H1 (cell line): ENCODE measurements around the gene CDKN2B-AS1.

Source experiments
- BACH1 ChIP-seq: IDR thresholded peaks from 2 replicates; pipeline ENCODE4 v1.6.1; 2012; ENCODE audit warnings: low read length, improper control_type of control experiment
- CBX5 ChIP-seq: fragments of 300-800, 300-1000 bp; sonication (generic); IDR thresholded peaks from 2 replicates; pipeline ENCODE4 v1.7.1; 2016; ENCODE audit warnings: antibody characterized with exemption, low read length, low read depth
- CEBPB ChIP-seq: IDR thresholded peaks from 2 replicates; pipeline ENCODE4 v1.6.1; 2012; ENCODE audit warnings: low read depth, low read length
- CREB1 ChIP-seq: IDR thresholded peaks from 2 replicates; pipeline ENCODE4 v1.6.1; 2012; ENCODE audit warnings: inconsistent platforms
- EP300 ChIP-seq, 2 experiments: IDR thresholded peaks; 1 replicate in 1 of 2; 2 replicates in 1 of 2; pipeline ENCODE4 v1.6.1; 2011 to 2012; ENCODE audit warnings: low read depth in 2 of 2, low read length in 2 of 2, mild to moderate bottlenecking in 2 of 2, borderline replicate concordance in 1 of 2, inconsistent platforms in 1 of 2, moderate library complexity in 1 of 2
- JUND ChIP-seq: IDR thresholded peaks from 2 replicates; pipeline ENCODE4 v1.6.1; 2011; ENCODE audit warnings: mild to moderate bottlenecking, improper control_type of control experiment, low read length
- POLR2A ChIP-seq, 2 experiments: IDR thresholded peaks; 1 replicate in 1 of 2; 2 replicates in 1 of 2; pipeline ENCODE4 v1.6.1; 2011; ENCODE audit warnings: low read depth in 2 of 2, low read length in 2 of 2, mild to moderate bottlenecking in 2 of 2; ENCODE audit errors: control extremely low read depth in 1 of 2
- POLR2AphosphoS5 ChIP-seq: IDR thresholded peaks from 2 replicates; pipeline ENCODE4 v1.6.1; 2011; ENCODE audit warnings: low read depth, low read length
- SUZ12 ChIP-seq: fragments of 200-600 bp; sonication (generic); IDR thresholded peaks from 2 replicates; pipeline ENCODE4 v1.6.1; 2012; ENCODE audit warnings: mild to moderate bottlenecking, inconsistent platforms, low read length, moderate library complexity, mixed read lengths
- TAF1 ChIP-seq: IDR thresholded peaks from 2 replicates; pipeline ENCODE4 v1.6.1; 2011; ENCODE audit warnings: mild to moderate bottlenecking, low read depth, low read length
- TAF7 ChIP-seq: optimal IDR thresholded peaks from 2 replicates; pipeline ENCODE3; 2011; ENCODE audit warnings: low read depth, mild to moderate bottlenecking, inconsistent platforms, low read length, moderate library complexity, borderline replicate concordance
- TBP ChIP-seq: IDR thresholded peaks from 2 replicates; pipeline ENCODE4 v1.6.1; 2011; ENCODE audit warnings: low read depth, low read length, improper control_type of control experiment
- TCF12 ChIP-seq: IDR thresholded peaks from 2 replicates; pipeline ENCODE4 v1.6.1; 2011; ENCODE audit warnings: low read depth, mild to moderate bottlenecking, low read length
- TF ChIP-seq, protein P1 (sequence below), 3 experiments: IDR thresholded peaks; 1 replicate in 2 of 3; 2 replicates in 1 of 3; pipeline versions ENCODE4 v1.5.1 to v1.6.1; 2011; ENCODE audit warnings: low read length in 3 of 3, mild to moderate bottlenecking in 3 of 3, inconsistent platforms in 2 of 3, low read depth in 1 of 3, moderate library complexity in 1 of 3; ENCODE audit not compliant: insufficient read depth in 1 of 3; ENCODE audit errors: control extremely low read depth in 1 of 3

DNA sequence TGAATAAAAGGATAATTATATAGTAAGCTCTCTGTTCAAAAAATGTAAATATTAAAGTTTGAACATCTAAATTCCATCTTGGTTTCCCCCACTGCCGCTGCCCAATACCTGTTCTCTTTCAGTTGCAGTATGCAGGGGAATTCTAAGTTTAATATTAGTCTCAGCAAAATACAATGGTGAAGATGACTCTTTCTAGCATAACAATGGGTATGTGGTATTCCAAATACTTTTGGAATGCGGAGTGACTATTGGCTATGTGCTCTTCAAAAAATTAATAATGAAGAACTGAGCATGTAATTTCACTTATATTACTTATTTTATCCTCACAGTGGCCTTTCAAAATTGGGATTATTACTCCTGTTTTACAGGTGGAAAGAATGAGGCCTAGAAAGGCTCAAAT lies 3.4 kb downstream of the CDKN2B-AS1 start:
- TF ChIP-seq TCF12 (no peak), TBP (no peak), POLR2A (IDR thresholded peaks at IDR 0.05; ENCODE audit: control extremely low read depth in 1 of 2, low read depth in 2 of 2, low read length in 2 of 2) (no peak), TAF7 (no peak), POLR2AphosphoS5 (no peak), TAF1 (no peak), SUZ12 (no peak), CBX5 (no peak), BACH1 (no peak), JUND (no peak), CEBPB (no peak), EP300 (IDR thresholded peaks at IDR 0.05; ENCODE audit: borderline replicate concordance in 1 of 2, low read depth in 2 of 2, low read length in 2 of 2) (no peak), CREB1 (no peak)
- TF ChIP-seq, protein P1, sequence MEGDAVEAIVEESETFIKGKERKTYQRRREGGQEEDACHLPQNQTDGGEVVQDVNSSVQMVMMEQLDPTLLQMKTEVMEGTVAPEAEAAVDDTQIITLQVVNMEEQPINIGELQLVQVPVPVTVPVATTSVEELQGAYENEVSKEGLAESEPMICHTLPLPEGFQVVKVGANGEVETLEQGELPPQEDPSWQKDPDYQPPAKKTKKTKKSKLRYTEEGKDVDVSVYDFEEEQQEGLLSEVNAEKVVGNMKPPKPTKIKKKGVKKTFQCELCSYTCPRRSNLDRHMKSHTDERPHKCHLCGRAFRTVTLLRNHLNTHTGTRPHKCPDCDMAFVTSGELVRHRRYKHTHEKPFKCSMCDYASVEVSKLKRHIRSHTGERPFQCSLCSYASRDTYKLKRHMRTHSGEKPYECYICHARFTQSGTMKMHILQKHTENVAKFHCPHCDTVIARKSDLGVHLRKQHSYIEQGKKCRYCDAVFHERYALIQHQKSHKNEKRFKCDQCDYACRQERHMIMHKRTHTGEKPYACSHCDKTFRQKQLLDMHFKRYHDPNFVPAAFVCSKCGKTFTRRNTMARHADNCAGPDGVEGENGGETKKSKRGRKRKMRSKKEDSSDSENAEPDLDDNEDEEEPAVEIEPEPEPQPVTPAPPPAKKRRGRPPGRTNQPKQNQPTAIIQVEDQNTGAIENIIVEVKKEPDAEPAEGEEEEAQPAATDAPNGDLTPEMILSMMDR (IDR thresholded peaks at IDR 0.05; ENCODE audit: control extremely low read depth in 1 of 3, insufficient read depth in 1 of 3, low read depth in 1 of 3, low read length in 3 of 3): no peak
